CD4-positive, CD25-positive, alpha-beta regulatory T cell (primary cell): Measurements from ENCODE around the gene RIPK4. TPM values are rescaled to one million over a fixed set of nuclear protein-coding genes. Genes with fewer than 3 reads are reported as not detected.

Experiments
- ATAC-seq, 2 donors: fragments of 150-1000 bp; cut with Tn5 transposase; one replicate each; pipeline ENCODE4 v1.10.0; 2021; ENCODE audit warnings: low read depth in 2 of 2, moderate number of reproducible peaks in 2 of 2, moderate library complexity in 1 of 2
- DNase-seq, 3 donors: peaks; one replicate each; pipeline versions ENCODE4 v3.0.0 to v3.0.0-alpha.2; 2012 to 2022; ENCODE audit warnings: mixed read lengths in 1 of 3
- H3K27ac ChIP-seq: one replicate; pipeline ENCODE4 v1.7.0; 2013; ENCODE audit warnings: mild to moderate bottlenecking, low read length; ENCODE audit not compliant: insufficient read depth, poor library complexity, severe bottlenecking
- H3K27me3 ChIP-seq: one replicate; pipeline ENCODE4 v1.7.0; 2013; ENCODE audit warnings: low read length; ENCODE audit not compliant: control insufficient read depth, insufficient read depth
- H3K36me3 ChIP-seq: one replicate; pipeline ENCODE4 v1.7.0; 2013; ENCODE audit warnings: mild to moderate bottlenecking, low read length, moderate library complexity; ENCODE audit not compliant: control insufficient read depth, insufficient read depth
- H3K4me1 ChIP-seq: 2 replicates; pipeline ENCODE4 v1.7.0; 2013; ENCODE audit warnings: mild to moderate bottlenecking, low read length; ENCODE audit not compliant: insufficient read depth, control insufficient read depth, poor library complexity, severe bottlenecking
- H3K4me3 ChIP-seq: one replicate; pipeline ENCODE4 v1.7.0; 2013; ENCODE audit warnings: low read depth, mild to moderate bottlenecking, low read length, moderate library complexity
- H3K9me3 ChIP-seq, 2 experiments: 1 replicate in 1 of 2; 2 replicates in 1 of 2; pipeline ENCODE4 v1.7.0; 2013; ENCODE audit warnings: low read length in 2 of 2, mild to moderate bottlenecking in 1 of 2, moderate library complexity in 1 of 2; ENCODE audit not compliant: control insufficient read depth in 2 of 2
- H3K27ac Mint-ChIP-seq, 3 donors: one replicate each; pipeline ENCODE4 v1.8.0; 2020 to 2022; ENCODE audit warnings: mild to moderate bottlenecking in 3 of 3, mixed read lengths in 3 of 3, moderate library complexity in 2 of 3
- H3K27me3 Mint-ChIP-seq: one replicate; pipeline ENCODE4 v1.8.0; 2022; ENCODE audit warnings: mild to moderate bottlenecking, mixed read lengths
- H3K36me3 Mint-ChIP-seq: one replicate; pipeline ENCODE4 v1.8.0; 2020; ENCODE audit warnings: mixed read lengths
- H3K4me1 Mint-ChIP-seq, 4 donors: one replicate each; pipeline ENCODE4 v1.8.0; 2020 to 2022; ENCODE audit warnings: mixed read lengths in 4 of 4, mild to moderate bottlenecking in 1 of 4
- H3K4me3 Mint-ChIP-seq, 4 donors: one replicate each; pipeline ENCODE4 v1.8.0; 2020 to 2022; ENCODE audit warnings: mild to moderate bottlenecking in 4 of 4, mixed read lengths in 4 of 4, moderate library complexity in 3 of 4
- H3K9me3 Mint-ChIP-seq, 7 donors: one replicate each; pipeline ENCODE4 v1.8.0; 2020 to 2022; ENCODE audit warnings: mixed read lengths in 7 of 7, mild to moderate bottlenecking in 3 of 7, moderate library complexity in 2 of 7
- polyA plus RNA-seq, 4 donors: library from polyadenylated mRNA; unstranded; fragments of 300-500 nt; fragmentation: Illumina TruSeq; gene quantifications; one replicate each; pipeline ENCODE4 v1.2.3, GENCODE V29; 2021
- total RNA-seq: library from RNA; stranded (reverse); gene quantifications from one replicate; pipeline ENCODE4 v1.2.3, GENCODE V29; 2022

Gene RIPK4
- total and polyA plus RNA-seq, 5 donors from 2014 or later, result 0.39 to 0.52 (median 0.41) TPM; not detected in 2

GRCh38 chr21:41691205-41692184 lies 75.4 kb downstream of the RIPK4 start:
- H3K36me3 ChIP-seq, result no peaks in the 10 kb centered on the region
- no peak overlapping the region for H3K4me3 ChIP-seq
- no peaks in the 10 kb centered on the region for H3K27me3 ChIP-seq
- no peak for DNase-seq
- no peak overlapping the region for H3K27ac Mint-ChIP-seq
- no peaks in the 10 kb centered on the region for H3K4me1 Mint-ChIP-seq
- H3K36me3 Mint-ChIP-seq, result no peaks in the 10 kb centered on the region
- ATAC-seq, result no peak
- H3K27ac ChIP-seq, result no peak overlapping the region
- no peak overlapping the region for H3K4me3 Mint-ChIP-seq
- H3K4me1 ChIP-seq, result no peaks in the 10 kb centered on the region
- H3K27me3 Mint-ChIP-seq, result no peaks in the 10 kb centered on the region
- H3K9me3 ChIP-seq, result no peaks in the 10 kb centered on the region
- H3K9me3 Mint-ChIP-seq, result peaks cover 0 to 3% (median 0%) of the 10 kb centered on the region in 7 donors

Other genes starting within 250 kb of the RIPK4 start
- 13.2 TPM for gene PRDM15, start 112.3 kb upstream of the RIPK4 start, total RNA-seq
- gene PRDM15, start 112.3 kb upstream of the RIPK4 start, polyA plus RNA-seq, result 1 to 10 TPM in 3 of 4 donors, under 1 TPM in 1; 0.75 to 2.7 (median 1.4) TPM
- 15.3 TPM for gene C2CD2, start 187.0 kb upstream of the RIPK4 start, total RNA-seq
- gene C2CD2, start 187.0 kb upstream of the RIPK4 start, polyA plus RNA-seq, result 1 to 10 TPM; 1.7 to 2.9 (median 2.0) TPM
- gene ZBTB21, start 243.3 kb upstream of the RIPK4 start, total RNA-seq, result 107 TPM
- gene ZBTB21, start 243.3 kb upstream of the RIPK4 start, polyA plus RNA-seq, result 1 to 10 TPM; 2.4 to 8.0 (median 5.2) TPM